Spleen (tissue), 11 donors: Measurements from ENCODE around the gene SLC33A1. TPM values are rescaled to one million over a fixed set of nuclear protein-coding genes. Genes with fewer than 3 reads are reported as not detected.

ENCODE experiments used
- DNase-seq: peaks from one replicate; pipeline ENCODE4 v3.0.0-alpha.2; 2020
- H3K27ac ChIP-seq, 8 donors: fragments of 200-600 bp; sonication (generic) in 7 of 8; 1 replicate in 4 of 8; 2 replicates in 4 of 8; pipeline versions ENCODE4 v1.5.0 to v1.8.0; 2016 to 2021; ENCODE audit warnings: inconsistent platforms in 4 of 8, mild to moderate bottlenecking in 4 of 8, moderate library complexity in 1 of 8
- H3K27me3 ChIP-seq, 7 donors: fragments of 200-600 bp; sonication (generic) in 6 of 7; replicated peaks in 1 of 7; 1 replicate in 4 of 7; 2 replicates in 3 of 7; pipeline versions ENCODE4 v1.5.0 to v1.8.0; 2016 to 2021; ENCODE audit warnings: inconsistent platforms in 3 of 7, mild to moderate bottlenecking in 1 of 7
- H3K36me3 ChIP-seq, 6 donors: fragments of 200-600 bp; sonication (generic) in 5 of 6; 1 replicate in 4 of 6; 2 replicates in 2 of 6; pipeline versions ENCODE4 v1.5.0 to v1.8.0; 2016 to 2021; ENCODE audit warnings: inconsistent platforms in 2 of 6
- H3K4me1 ChIP-seq, 6 donors: fragments of 200-600 bp; sonication (generic) in 5 of 6; 1 replicate in 3 of 6; 2 replicates in 3 of 6; pipeline versions ENCODE4 v1.5.0 to v1.8.0; 2016 to 2021; ENCODE audit warnings: inconsistent platforms in 3 of 6
- H3K4me3 ChIP-seq, 8 donors: fragments of 200-600 bp; sonication (generic) in 7 of 8; 1 replicate in 4 of 8; 2 replicates in 4 of 8; pipeline versions ENCODE4 v1.5.0 to v1.8.0; 2016 to 2021; ENCODE audit warnings: inconsistent platforms in 4 of 8, mild to moderate bottlenecking in 4 of 8, moderate library complexity in 2 of 8
- H3K9me3 ChIP-seq, 8 donors: fragments of 200-600 bp; sonication (generic) in 7 of 8; 1 replicate in 4 of 8; 2 replicates in 4 of 8; pipeline versions ENCODE4 v1.5.0 to v1.8.0; 2016 to 2021; ENCODE audit warnings: inconsistent platforms in 4 of 8
- CTCF ChIP-seq, 11 experiments: fragments of 200-600 bp in 7 of 11; fragments of 450-650 bp in 4 of 11; sonication (generic) in 4 of 11; IDR thresholded peaks in 8 of 11; conservative IDR thresholded peaks in 3 of 11; 1 replicate in 7 of 11; 2 replicates in 4 of 11; pipeline versions ENCODE4 v1.4.0 to v1.8.0; 2016 to 2021; ENCODE audit warnings: antibody characterized with exemption in 11 of 11, inconsistent platforms in 4 of 11, mild to moderate bottlenecking in 1 of 11
- POLR2A ChIP-seq, 3 donors: fragments of 450-650 bp; IDR thresholded peaks; one replicate each; pipeline ENCODE4 v1.5.1; 2017; ENCODE audit warnings: antibody characterized with exemption in 3 of 3, mild to moderate bottlenecking in 1 of 3
- POLR2AphosphoS5 ChIP-seq, 3 donors: sonication (generic); formaldehyde crosslinking; IDR thresholded peaks; one replicate each; pipeline ENCODE4 v1.5.1; 2017; ENCODE audit warnings: antibody characterized with exemption in 3 of 3
- WGBS, 5 donors: extraction: QIAGEN DNeasy Blood & Tissue Kit in 3 of 5; methylation state at CpG; one replicate each; pipeline versions ENCODE4 v1.1.5 to v1.1.7; 2013 to 2018; 5-methylcytosine and 5-hydroxymethylcytosine counted together
- intact Hi-C: fragments of 100-400 bp; cut with DNase I; formaldehyde crosslinking; loops from one replicate; pipeline ENCODE4 v1.15.0; 2023; ENCODE audit warnings: low total_unique reads
- polyA plus RNA-seq, 3 donors: library from polyadenylated mRNA; stranded (reverse); fragments of 200-250 nt; gene quantifications; one replicate each; pipeline ENCODE4 v1.2.1, GENCODE V29; 2013
- total RNA-seq, 7 donors: library from RNA; depleted of rRNA in 3 of 7; stranded (reverse); fragments of >200 nt in 3 of 7; fragmentation: NEBNext Ultra II Directional in 4 of 7; extraction: Animal tissue kit (Norgen Biotek cat#: 25700) in 4 of 7; gene quantifications; one replicate each; pipeline versions ENCODE4 v1.1.0 to v1.2.1, GENCODE V29; 2016 to 2021
- donor health status: healthy with polysubstance abuse.
- donor health status: DM: no; HTN: no; CAD: no; lungs with moderate emphysema.
- donor health status: DM: no; HTN: no; CAD: no.
- donor health status: Bipolar disorder and iron deficiency.
- donor health status: healthy.
- donor health status: DM: no; HTN: no; CAD: no.
- donor health status: DM: yes; HTN: yes; CAD: no.

Gene SLC33A1
- total and polyA plus RNA-seq, 10 donors: 5.0 to 37.4 (median 25.5) TPM

- intact Hi-C loops: loop anchor here (10.0 kb wide), 1 partner anchor 66 kb away; the partner anchor contains the start of gene GMPS
- Histone ChIP-seq H3K4me1 (peaks cover 0 to 20% (median 15%) of the 10 kb centered on the region in 6 donors), H3K9me3 (no peaks in the 10 kb centered on the region), H3K27me3 (no peaks in the 10 kb centered on the region), H3K36me3 (no peaks in the 10 kb centered on the region), H3K27ac (no peak overlapping the region), H3K4me3 (no peak overlapping the region)
- TF ChIP-seq CTCF (IDR thresholded peaks at IDR 0.05 in 8 of 11, conservative IDR thresholded peaks at IDR 0.05 in 3 of 11) (no peak), POLR2AphosphoS5 (IDR thresholded peaks at IDR 0.05) (no peak), POLR2A (IDR thresholded peaks at IDR 0.05) (no peak)
- DNase-seq: no peak
Measured at GRCh38 chr3:155809181-155809580, 45.0 kb downstream of the SLC33A1 start.

- H3K36me3 ChIP-seq: peaks cover 0 to 9% (median 0%) of the 10 kb centered on the region in 6 donors
- H3K4me3 ChIP-seq: no peak overlapping the region
- H3K27me3 ChIP-seq: no peaks in the 10 kb centered on the region
- intact Hi-C loops: loop anchor here (10.0 kb wide), 1 partner anchor 67 kb away; the partner anchor contains the start of gene GMPS
- 89 to 98% (median 94%) methylated on average over 2 of the region's 2 CpGs for WGBS, 5 donors
- H3K4me1 ChIP-seq: peaks cover 0 to 20% (median 15%) of the 10 kb centered on the region in 6 donors
- no peak for DNase-seq
- TF ChIP-seq POLR2AphosphoS5 (IDR thresholded peaks at IDR 0.05): no peak
- no peaks in the 10 kb centered on the region for H3K9me3 ChIP-seq
- no peak overlapping the region for H3K27ac ChIP-seq
Measured at GRCh38 chr3:155807823-155808222, 46.4 kb downstream of the SLC33A1 start.

GRCh38 chr3:155805802-155806618, 48.2 kb downstream of the SLC33A1 start, which contains the start of gene C3orf33:
Gene C3orf33, minus strand, starts transcription at chr3:155806278. Its CDS starts 26 bp downstream, at chr3:155806252.
- Histone ChIP-seq H3K9me3 (no peaks in the 10 kb centered on the region), H3K36me3 (peaks cover 0 to 10% (median 0%) of the 10 kb centered on the region in 6 donors), H3K27ac (peak within 1 kb of the TSS; percentile 67 to 87 (median 83)), H3K27me3 (no peaks in the 10 kb centered on the region), H3K4me1 (peaks cover 0 to 20% (median 15%) of the 10 kb centered on the region in 6 donors), H3K4me3 (peak within 1 kb of the TSS; percentile 57 to 77 (median 72))
- peak; percentile 57 to 94 (median 85) for TF ChIP-seq CTCF (IDR thresholded peaks at IDR 0.05 in 8 of 11, conservative IDR thresholded peaks at IDR 0.05 in 3 of 11)
- TF ChIP-seq POLR2AphosphoS5 (IDR thresholded peaks at IDR 0.05): peak; percentile 56 to 81 (median 71)
- TF ChIP-seq POLR2A (IDR thresholded peaks at IDR 0.05): no peak
- DNase-seq: peak; percentile 96
- intact Hi-C loops: loop anchor here (10.0 kb wide), 1 partner anchor 69 kb away; the partner anchor contains the start of gene GMPS
- 1% methylated on average over 28 to 61 of the region's 61 CpGs for WGBS, 5 donors

- no peaks in the 10 kb centered on the region for H3K27me3 ChIP-seq
- H3K27ac ChIP-seq: peak overlapping the region; percentile 67 to 87 (median 83)
- H3K4me1 ChIP-seq: peaks cover 0 to 20% (median 15%) of the 10 kb centered on the region in 6 donors
- intact Hi-C loops: loop anchor here (10.0 kb wide), 1 partner anchor 69 kb away; the partner anchor contains the start of gene GMPS
- peak overlapping the region; percentile 57 to 77 (median 72) for H3K4me3 ChIP-seq
- no peak for TF ChIP-seq CTCF (IDR thresholded peaks at IDR 0.05 in 8 of 11, conservative IDR thresholded peaks at IDR 0.05 in 3 of 11)
- no peak for TF ChIP-seq POLR2A (IDR thresholded peaks at IDR 0.05)
- no peak for TF ChIP-seq POLR2AphosphoS5 (IDR thresholded peaks at IDR 0.05)
- whole genome bisulfite sequencing, 5 donors: 30 to 53% (median 41%) methylated on average over 14 to 15 of the region's 15 CpGs
- H3K36me3 ChIP-seq: peaks cover 0 to 10% (median 0%) of the 10 kb centered on the region in 6 donors
- no peaks in the 10 kb centered on the region for H3K9me3 ChIP-seq
- no peak for DNase-seq
Measured at GRCh38 chr3:155805204-155805801, 48.9 kb downstream of the SLC33A1 start.
